ENCODE data around the gene SUMO2.
A peak's percentile ranks its signal among the peaks of the same experiment; 100 is the strongest.
"Not testable (repeated sequence)": the region's sequence is repeated elsewhere in the genome, so short reads cannot be mapped to it uniquely, and the experiment has no call there.

The SUMO2 gene

DNA sequence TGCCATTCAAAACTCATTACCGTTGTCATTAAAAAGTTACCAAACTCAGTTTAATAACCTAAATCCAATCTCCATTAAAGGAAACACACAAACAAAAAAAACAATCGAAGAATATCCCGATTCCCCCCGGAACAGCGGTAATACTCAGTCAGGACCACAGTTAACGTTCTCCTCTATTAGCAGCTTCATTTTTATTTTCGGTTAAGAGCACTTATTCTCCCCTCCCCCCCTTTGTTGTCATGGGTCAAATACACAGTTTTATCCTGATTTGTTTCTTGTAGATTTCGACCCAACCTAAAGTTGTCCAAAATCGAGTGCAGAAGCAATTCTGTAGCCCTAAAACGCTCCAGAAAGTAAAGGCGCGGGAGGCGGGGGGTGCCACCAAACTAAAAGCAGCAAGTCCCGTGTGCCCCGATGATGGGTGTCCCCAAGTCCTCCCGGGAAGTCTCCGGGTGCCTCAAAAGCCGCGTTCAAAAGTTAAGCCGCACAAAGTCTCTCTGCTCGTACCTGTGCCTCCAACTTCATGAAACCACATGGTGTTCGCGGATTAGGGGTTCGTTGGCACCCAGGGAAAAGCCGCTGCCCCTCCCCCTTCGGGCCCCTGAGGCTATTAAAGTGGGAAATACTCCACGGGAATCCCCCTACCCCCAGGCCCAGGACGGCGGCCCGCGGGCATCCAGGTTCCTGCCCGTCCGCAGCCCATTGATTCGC, 996 bp downstream of the SUMO2 start:
- no peak for DNase-seq (ENCODE audit: low spot score)

- DNase-seq (ENCODE audit: low spot score), result no peak
Measured at GRCh38 chr17:75181110-75181509, 1.6 kb downstream of the SUMO2 start.

- no peak for DNase-seq (ENCODE audit: low spot score)
Measured at GRCh38 chr17:75178453-75178852, 4.3 kb downstream of the SUMO2 start.

DNA sequence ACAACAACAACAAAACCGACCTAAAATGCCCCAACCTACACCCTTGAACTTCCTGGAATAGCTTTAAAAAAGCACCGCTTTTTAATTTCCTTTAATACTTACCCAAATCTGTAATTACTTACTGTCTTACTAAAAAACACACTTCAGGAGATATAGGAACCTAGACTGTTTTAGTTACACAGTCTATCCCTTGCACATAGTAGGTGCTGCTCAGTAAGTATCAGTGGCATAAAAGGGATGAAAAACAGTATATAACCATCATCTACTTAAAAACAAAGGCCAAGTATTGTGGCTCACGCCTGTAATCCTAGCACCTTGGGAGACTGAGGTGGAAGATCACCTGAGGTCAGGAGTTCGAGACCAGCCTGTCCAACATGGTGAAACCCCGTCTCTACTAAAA, 6.1 kb downstream of the SUMO2 start:
- DNase-seq (ENCODE audit: low spot score), result no peak

GRCh38 chr17:75174996-75175395, 7.8 kb downstream of the SUMO2 start:
- DNase-seq (ENCODE audit: low spot score), result no peak

DNA sequence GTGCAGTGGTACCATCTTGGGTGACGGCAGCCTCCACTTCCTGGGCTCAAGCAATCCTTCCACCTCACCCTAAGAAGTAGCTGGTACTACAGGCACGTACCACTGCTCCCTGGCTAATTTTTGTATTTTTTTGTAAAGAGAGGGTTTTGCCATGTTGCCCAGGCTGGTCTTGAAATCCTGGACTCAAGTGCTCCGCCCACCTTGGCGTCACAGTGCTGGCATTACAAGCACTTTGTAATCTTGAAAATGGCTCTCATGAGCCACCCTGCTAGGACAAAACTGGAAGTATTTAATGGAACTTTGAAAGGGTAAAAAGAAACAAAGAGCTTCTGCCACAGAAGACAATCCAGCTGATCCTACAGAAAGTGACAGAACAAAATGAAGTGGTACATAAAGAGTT, 9.2 kb downstream of the SUMO2 start:
- DNase-seq (ENCODE audit: low spot score), result no peak

- no peak for DNase-seq (ENCODE audit: low spot score)
Measured at GRCh38 chr17:75168998-75169397, 13.8 kb downstream of the SUMO2 start.

GRCh38 chr17:75164606-75165005, 18.2 kb downstream of the SUMO2 start:
- not testable (repeated sequence) for DNase-seq (ENCODE audit: low spot score)

- no peak for DNase-seq (ENCODE audit: low spot score)
Measured at GRCh38 chr17:75163074-75163473, 19.7 kb downstream of the SUMO2 start.

- DNase-seq (ENCODE audit: low spot score), result no peak
Measured at GRCh38 chr17:75160211-75160610, 22.5 kb downstream of the SUMO2 start.

- DNase-seq (ENCODE audit: low spot score), result no peak
Measured at GRCh38 chr17:75159196-75160031, 23.3 kb downstream of the SUMO2 start.

GRCh38 chr17:75158480-75158879, 24.3 kb downstream of the SUMO2 start:
- not testable (repeated sequence) for DNase-seq (ENCODE audit: low spot score)

DNA sequence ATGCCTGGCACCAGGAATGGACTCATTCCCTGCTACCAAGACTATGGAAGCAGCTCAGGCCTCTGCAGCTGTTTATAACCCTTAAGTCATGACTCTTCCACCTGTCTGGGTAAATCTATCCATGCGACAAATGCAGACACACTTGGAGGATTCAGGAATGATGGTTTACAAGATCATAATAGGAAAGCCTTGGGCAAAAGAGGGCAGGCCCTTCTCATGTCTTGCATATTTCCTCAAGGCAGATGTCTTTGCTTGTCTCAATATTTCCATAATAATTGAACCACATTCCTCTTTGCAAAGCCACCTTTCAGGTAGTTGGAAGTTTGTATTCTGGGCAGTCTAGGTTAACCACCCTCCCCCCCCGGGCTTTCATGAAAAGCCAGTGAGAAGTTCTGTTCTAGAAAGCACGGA, 27.6 kb downstream of the SUMO2 start:
- DNase-seq (ENCODE audit: low spot score), result no peak

DNA sequence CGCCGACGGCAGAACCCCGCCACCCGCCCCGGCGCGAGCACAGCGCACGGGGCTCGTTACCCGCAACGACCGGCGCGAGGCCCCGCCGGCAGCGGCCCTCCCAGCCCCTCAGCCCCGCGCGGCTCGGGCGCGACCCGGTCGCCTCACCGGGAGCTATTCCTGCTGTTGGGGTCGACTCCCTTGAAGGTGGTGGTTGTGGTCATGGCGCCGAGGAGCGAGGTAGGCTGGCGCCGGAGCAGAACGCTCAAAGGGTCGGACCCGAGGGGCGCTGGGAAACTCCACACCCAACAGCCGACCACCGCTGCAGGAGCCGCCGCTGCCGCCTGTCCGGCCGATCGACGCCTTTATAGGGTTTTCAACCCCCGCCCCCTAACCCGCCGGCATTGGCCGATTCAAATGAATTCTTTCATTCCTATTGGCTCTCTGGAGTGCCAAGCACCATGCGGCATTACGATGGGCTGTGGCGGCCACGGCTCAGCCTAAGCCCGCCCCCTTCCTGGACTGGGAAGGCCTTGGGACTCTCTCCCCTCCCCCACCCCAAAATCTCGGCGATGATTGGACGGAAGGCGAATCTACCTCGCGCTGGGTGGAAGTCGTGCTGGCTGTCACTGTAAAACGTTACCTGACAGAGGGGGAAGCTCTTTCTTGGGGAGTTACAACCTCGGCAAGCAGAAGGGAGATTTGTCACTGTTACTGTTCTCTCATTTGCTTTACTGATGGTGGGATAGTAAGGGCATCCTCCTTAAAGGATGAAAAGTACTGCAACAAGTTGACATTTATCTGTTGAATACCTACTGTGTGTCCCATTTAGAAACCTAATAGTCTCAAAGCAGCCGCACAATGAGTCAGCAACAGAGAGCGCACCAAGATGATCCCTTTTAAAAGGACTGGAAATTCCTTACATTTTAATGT, 28.3 kb downstream of the SUMO2 start, which contains the start of gene JPT1:
Gene JPT1, minus strand, starts transcription at position 318 of the 912 bp plus-strand sequence. Its CDS starts 115 bp downstream, at position 203.
- peak; percentile 98 for DNase-seq (ENCODE audit: low spot score)

DNA sequence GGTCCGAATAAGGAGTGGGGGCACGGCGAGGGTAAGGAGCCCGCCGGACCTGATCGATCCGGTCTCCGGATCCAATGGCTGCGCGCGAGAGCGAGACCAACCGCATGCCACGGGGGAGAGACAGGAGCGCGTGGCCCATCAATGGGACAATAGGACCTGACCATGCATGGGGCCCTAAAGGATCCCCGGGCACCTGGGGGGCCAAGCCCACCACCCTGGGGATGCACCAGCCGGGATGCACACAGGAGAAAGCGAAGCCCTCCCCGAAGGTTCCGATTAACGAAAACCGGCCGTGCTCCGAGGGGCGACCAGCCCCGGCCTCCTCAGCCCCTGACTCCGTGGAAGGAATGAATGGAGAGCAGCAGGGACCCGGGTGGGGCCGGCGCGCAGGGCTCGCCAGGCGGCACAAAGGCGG, 29.0 kb downstream of the SUMO2 start:
- DNase-seq (ENCODE audit: low spot score), result no peak

GRCh38 chr17:75152922-75153779, 29.6 kb downstream of the SUMO2 start:
- no peak for DNase-seq (ENCODE audit: low spot score)

DNA sequence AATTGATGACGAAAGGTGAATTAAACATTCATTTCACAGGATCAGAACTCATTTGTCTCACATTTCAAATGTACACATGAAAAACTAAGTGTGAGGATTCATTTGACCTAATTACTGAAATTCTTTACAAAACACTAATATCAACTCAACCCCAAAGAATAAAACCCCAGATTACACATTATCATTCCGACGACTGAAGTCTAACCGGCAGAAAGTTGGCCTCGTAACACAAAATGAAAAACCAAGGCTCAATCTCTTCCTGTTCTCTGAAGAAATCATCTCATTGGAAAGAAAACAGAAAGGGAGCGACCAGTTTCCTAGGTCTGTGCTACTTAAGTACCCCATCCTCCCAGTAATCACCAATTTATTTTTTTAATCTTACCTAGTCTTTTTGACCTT, 30.2 kb downstream of the SUMO2 start:
- no peak for DNase-seq (ENCODE audit: low spot score)

DNA sequence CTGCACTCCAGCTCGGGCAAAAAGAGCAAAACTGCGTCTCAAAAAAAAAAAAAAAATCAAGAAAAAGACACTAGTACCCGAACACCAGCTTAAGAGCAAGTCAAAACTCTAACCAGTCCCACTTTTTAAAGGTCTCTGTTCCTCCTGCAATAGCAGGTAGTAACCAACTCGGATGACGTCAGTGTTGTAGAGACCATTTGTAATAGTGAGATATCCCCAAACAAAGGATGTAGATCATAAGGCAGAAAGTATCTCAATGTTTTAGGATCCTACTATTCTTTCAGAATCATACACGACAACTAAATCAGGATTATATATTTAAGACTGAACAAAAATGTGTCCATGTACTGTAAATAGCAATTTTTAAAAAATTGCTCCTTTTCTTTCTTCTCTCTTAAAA, 30.8 kb downstream of the SUMO2 start:
- DNase-seq (ENCODE audit: low spot score), result no peak

- no peak for DNase-seq (ENCODE audit: low spot score)
Measured at GRCh38 chr17:75147878-75148546, 34.7 kb downstream of the SUMO2 start.

GRCh38 chr17:75146592-75146991, 36.2 kb downstream of the SUMO2 start:
- no peak for DNase-seq (ENCODE audit: low spot score)

All from Ammon's horn (tissue), 1 donor.